Measurements from ENCODE around the gene ADISSP.

Gene ADISSP

DNA sequence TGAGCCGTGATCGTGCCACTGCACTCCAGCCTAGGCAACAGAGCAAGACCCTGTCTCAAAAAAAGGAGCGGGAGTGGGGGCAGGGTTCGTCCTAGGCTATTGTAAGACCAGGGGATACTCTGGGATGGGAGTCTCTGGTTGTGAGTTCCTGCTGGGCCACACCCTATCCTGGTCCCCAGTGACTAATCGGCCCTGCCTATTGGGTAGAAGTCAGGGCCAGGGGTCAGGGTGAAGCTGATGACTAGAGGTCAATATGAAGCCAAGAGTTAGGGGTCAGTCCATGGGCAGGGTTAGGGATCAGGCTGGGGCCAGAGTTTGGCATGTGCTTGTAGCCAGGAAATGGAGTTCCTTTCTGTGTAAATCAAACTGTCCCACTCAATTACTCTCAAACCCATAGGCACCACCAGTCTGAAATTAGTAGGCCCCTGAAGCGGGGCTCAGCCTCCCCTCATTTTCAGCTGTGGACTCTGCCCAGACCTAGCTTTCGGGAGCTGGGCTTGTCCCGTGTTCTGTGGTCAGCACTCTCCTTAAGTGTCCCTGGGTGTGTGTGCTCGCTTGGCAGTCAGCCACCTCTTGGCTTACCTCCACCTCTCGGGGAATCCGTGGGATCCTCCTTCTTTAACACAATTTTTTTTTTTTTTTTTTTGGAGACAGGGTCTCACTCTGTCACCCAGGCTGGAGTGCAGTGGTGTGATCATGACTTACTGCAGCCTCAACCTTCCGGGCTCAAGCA is 33.3 kb downstream of the ADISSP start:
- DNase-seq: no peak

DNA sequence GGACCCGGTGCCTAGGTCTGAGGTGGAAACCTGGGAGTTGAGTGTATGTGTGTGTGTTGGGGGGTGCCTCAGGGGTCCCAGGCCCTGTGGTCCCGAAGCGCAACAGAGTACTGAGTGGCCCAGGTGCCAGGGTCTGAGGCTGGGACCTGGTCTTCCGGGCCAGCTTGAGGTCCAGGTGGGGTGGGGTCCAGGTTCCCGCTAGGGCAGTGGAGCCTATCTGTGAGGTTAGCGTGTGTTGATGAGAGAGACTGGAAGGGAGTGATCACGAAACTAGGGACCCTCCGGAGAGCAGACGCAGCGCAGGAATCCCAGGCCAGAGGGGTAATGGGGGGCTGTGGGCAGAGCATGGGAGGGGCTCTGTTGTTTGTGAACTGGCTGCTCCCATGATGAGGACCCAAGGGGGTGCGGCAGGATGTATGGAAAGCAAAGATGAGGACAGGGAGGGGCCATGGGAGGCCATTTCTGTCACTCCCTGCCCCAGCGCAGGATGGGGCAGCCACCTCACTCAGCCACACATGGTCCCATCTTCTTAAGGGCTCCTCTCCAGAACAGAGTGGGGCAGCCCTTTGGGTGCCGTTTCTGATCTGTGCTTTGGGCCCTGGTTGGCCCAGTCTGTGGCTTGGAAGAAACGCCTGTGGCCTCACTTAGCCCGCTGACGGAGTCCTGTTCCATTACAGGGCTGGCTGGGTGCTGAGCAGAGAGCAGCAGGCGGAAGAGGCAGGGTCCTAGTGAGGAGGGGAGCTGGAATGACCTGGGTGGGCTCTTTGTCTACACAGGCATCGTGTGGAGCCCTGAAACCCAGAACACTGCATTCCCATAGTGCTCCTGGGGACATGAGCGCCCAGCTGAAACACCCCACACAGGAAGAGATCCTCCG is 34.2 kb downstream of the ADISSP start:
- DNase-seq: no peak

DNA sequence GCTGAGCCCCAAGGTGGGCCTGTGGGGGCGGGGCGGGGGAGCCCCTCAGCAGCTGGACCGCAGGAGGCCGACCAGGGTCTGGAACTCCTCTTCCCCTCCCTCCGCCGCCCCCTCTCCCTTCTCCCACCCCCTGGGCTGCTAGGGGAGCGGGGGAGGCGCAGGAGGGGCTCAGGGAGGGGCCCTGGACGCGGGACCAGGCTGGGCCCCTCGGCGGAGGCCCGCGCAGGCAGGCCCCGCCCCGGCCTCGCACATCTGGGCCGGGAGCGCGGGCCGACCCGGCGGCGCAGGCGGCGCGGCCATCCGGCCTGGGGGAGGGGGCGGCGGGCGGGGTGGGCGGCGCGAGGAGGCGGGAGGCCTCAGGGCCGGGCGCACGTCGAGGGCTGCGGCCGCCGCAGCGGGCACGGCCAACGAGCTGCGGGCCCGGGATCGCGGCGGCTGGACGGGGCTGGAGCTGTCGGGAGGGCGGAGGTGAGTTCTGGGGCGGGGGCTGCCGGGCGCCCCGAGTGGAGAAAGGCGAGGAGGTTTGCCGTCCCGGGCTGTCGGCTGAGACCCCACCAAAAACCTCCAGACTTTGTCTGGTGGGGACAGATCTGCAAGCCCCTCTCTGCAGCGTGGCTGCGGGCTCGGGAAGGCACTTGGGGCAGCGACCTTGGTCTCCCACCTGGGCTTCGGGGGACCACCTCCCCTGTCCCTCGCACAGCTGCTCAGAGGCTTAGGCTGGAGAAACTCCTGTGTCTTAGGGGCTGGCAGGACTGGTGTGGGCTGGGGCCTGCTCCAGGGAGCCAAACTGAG is 35.0 kb downstream of the ADISSP start, which contains the start of gene HSPA12B:
TSS of gene HSPA12B (plus strand) at position 359 of the 792 bp plus-strand sequence. CDS start 5,990 bp downstream, outside the sequence.
- DNase-seq: no peak

DNA sequence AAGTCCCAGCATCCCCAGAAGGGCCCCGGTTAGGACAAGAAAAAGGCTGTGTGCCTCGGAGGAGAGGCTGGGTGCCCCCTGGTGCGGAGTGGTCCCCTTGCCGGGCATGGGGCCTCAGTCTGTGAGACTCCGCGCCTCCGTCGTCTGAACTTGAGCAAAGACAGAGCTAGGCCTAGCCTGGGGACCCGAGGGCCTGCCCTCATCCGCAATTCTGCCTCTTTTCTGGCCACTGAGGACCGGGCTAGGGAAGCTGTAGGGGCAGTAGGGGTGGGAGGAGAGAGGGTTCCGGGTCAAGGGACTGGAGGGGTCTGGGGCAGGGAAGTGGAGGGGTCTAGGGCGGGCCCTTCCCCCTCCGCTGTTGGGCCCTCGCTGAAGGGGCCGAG is 35.6 kb downstream of the ADISSP start:
- DNase-seq: no peak

DNA sequence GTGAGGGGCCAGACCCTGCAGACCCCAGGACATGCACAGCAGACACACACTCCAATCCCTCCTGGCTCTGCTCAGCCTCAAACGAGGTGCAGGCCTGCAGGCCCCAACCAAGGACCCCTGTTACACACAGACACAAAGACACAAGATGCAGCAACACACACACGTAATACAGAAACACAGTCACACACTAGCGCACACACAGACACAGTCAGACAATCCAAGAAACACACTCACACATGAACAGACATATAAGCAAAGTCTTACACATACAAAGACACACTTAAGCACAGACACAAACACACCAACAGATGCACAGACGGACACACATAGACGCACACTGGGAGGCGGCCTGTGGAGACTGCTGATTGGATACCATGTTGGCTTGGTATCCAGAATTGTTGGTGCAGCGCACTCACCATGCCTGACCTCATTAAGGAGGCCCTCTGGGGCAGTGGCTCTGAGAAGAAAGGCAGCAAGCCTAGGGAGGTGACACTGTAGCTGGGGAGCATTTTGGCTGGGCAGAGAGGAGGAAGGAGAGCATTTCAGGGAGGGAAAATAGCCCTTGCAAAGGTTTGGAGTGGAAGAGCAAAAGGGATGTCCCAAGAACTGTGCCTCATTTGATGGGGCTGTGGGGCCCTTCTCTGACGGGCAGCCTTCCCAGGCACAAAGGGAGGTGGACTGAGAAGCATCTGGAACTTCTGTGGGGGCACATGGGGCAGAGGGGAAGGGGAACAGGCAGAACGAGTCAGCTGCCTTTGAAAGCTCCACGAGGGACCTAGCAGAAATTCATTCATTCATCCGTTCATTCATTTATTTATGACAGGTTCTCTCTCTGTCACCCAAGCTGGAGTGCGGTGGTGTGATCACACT is 36.5 kb downstream of the ADISSP start:
- no peak for DNase-seq

DNA sequence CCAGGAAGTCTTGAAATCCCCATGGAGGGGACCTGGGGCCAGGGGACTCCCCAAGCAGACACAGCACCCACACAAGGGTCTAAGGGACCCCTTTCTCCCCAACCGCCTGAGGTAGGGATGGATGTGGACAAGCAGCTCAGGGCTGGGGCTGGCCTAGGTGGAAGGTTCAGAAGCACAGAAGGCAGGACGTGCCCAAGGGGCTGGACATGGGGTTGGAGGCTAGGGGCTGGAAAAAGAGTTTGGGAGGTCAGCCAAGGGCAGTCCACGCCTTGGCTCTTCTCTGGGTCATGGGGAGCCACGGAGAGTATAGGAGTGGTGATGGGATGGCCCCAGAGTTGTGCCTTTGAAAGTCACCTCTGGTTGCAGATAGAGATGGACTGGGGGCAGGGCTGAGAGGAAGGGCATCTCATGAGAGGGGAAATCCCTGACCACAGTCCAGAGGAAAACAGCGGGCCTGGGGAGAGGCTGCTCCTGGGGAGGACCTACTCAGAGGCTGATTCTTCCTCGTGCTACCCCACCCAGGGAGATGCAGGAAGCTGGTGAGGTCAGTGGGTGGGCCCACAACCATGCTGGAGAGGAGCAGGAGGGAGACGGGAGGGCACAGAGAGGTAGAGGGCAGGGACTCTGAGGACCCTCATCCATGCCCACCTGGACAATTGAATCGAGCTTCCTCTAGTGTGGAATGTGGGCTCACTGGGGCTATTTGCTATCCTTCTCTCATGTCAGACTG is 37.6 kb downstream of the ADISSP start:
- DNase-seq: no peak

DNA sequence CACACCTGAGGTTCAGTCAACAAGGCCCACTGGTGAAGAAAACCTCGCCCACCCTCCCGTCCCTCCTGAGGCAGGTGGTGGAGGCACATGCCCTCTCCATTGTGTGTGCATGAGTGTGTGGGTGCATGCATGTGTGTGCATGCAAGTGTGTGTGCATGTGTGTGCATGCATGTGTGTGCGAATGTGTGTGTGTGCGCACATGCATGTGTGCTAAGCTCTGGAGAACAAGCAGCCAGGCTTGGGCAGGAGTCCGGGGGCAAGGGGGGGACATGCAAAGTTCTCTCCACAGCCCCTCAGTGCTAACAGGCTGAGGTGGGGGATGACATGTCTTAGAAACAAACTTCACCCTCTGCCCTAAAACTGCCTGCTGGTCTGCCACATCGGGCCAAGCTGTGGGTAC is 38.2 kb downstream of the ADISSP start:
- DNase-seq: no peak

DNA sequence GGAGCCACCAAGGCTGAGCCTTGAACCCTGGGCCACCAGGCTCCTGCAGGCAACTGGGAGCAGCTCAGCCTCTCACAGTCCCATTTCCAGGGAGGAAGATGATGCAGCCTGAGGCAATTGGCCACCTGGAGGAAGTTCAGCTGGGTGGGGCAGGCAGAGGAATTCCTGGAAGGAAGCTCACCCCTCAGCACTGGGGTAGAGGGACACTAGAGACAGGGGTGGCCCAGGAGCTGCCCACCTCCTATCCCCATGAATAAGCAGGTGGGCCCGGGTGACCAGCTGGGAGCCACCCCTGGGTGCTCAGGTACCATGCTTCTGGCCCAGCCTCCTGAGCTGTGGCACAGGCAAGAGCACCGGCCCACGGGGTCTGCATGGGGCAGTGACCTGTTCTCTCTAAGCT is 38.7 kb downstream of the ADISSP start:
- no peak for DNase-seq

DNA sequence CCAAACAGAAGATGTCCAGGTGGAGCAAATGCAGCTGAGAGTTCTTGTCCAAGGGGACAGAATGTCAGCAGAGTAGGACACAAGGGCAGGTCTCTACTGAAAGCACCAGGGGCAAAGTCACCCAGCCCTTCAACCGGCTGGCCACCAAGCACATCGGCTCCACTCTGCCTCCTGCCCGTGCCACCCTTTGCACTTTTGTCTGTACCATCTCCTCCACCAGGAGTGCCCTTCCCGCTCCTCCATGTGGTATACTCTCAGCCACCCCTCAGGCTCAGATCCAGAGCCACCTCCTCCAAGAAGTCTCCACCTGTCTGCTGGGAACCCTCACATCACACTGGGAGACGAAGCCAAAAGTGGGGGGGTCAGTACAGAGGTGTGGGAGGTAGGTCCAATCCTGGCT is 39.2 kb downstream of the ADISSP start:
- DNase-seq: no peak

DNA sequence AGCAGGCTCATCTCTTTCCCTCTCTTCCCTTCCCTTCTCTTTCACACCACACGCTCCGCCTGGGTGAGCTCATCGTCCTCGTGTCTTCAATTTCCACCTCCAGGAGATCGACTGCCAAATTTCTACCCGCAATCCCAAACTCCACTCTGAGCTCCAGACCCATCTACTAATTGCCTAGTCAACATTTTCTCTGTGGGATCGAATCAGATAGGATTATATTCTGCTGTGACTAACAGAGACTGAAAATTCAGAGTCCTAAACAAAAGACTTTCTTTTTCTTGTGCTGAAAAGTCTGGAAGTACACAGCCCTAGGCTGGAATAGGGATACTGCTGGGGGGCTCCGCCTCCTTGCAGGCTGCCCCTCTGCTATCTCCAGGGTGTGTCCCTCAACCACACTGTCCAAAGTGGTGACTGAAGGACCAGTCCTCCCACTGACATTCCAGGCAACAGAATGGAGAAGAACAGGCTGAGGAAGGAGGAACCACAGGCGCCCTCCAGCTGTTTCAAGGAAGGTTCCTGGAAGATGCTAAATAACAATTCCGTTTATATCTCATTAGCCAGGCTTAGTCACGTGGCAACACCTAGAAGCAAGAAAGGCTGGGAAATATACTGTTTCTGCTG is 40.0 kb downstream of the ADISSP start:
- no peak for DNase-seq

DNA sequence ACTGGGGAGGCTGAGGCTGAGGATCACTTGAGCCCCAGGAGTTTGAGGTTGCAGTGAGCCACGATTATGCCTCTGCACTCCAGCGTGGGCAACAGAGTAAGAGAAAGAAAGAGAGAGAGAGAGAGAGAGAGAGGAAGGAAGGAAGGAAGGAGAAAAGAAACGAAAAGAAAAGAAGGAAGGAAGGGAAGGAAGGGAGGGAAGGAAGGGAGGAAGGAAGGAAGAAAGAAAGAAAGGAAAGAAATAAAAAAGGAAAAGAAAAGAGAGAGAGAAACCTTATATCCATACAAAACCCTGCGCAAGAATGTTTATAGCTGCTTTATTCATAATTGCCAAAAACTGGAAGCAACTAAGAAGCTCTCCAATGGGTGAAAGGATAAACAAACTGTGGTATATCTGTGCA is 43.2 kb downstream of the ADISSP start:
- DNase-seq: no peak

DNA sequence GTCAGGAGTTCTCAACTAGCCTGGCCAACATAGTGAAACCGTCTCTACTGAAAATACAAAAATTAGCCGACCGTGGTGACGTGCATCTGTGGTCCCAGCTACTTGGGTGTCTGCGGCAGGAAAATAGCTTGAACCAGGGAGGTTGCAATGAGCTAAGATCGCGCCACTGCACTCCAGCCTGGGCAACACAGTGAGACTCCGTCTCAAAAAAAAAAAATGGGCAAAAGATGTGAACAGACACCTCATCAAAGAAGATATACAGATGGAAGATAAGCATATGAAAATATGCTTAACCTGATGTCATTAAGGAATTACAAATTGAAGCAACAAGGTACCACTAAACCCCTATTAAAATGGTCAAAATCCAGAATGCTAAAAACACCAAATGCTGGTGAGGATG is 44.3 kb downstream of the ADISSP start:
- no peak for DNase-seq

DNA sequence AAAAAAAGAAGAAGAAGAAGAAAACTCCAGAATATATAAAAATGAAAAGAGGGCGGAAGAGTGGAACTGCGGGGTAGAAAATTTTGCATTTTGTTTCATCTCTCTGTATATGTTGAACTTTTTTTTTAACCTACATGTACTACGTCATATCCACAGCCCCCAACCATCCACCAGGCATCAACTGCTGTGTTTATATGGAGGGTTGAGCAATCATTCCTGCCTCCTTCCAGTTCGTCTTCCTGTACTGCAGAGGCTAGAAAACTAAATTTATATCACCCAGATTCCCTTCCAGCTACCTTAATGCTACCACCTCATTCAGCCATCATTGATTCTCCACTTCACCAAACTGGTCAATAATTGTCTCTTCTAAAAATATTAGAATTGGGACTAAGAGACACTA is 45.6 kb downstream of the ADISSP start:
- DNase-seq: no peak

DNA sequence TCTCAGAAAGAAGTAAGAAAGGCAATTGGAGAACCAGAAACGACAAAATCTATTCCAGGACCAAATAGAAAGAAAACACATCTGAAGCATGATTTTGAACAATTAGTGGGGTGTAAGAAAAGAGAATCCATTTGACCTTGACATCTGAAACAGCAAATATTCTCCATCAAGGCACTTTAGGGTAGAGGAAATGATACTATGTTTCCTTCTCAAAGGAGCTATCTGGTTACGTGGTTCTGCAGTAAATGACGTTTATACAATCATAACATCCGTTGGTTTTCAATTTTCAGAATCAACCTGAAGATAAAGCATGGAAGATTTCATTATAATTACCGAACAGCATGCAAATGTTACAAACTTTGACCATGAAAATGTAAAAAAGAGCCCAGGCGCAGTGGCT is 46.9 kb downstream of the ADISSP start:
- no peak for DNase-seq

DNA sequence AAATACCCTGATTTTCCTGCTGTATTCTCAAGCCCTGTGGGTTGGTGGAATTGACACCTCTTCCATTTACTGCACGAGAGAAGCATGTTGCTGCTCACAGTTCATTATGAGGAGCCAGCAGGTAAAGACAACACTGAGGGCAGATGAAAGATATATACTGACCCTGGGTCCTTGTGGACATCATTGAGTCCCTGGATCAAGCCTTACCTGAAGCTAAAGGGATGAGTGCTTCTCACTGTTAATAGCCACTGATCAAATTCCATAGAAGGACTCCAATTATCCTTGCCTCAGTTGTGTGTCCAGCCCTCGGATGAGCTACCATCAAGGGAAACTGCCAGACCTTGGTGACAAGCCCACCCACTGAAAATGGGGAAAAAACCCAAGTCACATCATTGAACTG is 47.5 kb downstream of the ADISSP start:
- DNase-seq: no peak

DNA sequence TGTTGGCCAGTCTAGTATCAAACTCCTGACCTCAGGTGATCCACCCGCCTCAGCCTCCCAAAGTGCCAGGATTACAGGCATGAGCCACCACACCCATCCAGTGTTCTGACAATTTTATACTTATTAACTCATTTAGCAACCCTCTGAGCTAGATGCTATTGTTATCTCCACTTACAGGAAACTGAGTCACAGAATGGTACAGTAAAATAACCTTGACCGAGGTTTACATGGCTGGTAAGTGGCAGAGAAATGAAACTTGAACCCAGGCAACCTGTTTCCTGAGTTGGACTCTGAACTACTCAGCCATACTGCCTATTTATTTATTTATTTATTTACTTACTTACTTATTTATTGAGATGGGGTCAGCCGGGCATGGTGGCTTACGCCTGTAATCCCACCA is 48.5 kb downstream of the ADISSP start:
- no peak for DNase-seq

DNA sequence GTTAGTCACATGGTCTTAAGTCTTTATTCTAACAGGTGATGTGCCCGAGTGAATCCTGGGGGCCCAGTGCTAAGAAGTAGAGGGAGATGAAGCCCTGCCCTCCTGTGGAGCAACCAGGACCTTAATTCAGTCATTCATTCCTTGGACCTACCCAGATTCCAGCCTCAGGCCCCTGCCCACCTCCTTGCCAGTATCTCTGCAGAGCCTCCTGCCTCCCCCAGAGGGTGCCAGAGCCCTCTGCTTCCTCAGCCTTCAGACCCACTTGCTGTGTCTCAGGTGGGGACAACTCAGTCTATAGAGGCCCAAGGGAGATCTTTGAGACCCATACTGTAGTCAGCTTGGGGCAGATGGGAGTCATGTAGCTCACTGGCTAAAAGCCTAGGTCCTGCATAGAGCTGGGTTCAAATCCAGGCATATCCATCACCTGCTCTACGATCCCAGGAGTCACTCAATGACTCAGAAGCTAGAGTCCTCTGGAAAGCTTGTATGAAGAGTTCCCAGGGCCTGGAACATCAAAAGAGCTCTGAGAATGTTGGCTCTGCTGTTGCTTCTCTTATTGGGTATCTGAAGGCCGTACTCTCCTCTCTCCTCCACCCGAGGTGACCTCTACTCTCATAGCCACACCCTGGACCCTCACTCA is 51.2 kb downstream of the ADISSP start:
- peak; percentile 29 for DNase-seq

DNA sequence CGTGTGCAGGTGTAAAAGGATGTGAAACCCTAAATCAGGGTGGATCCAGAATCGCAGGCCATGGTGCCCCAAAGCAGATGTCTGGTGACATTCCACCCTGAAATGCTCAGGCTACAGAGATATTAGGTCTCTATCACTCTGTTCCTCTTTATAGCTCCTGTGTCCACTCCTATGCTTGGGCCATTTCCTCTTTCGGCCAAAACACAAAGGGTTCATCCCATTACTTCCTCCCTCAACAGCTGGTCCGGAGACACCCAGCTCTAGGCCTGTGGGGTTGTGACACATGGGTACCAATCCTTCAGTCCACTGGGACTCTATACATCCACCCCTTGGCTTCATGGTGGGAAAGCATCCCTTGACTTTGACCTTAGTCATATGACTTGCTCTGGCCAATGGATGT is 53.5 kb downstream of the ADISSP start:
- no peak for DNase-seq

DNA sequence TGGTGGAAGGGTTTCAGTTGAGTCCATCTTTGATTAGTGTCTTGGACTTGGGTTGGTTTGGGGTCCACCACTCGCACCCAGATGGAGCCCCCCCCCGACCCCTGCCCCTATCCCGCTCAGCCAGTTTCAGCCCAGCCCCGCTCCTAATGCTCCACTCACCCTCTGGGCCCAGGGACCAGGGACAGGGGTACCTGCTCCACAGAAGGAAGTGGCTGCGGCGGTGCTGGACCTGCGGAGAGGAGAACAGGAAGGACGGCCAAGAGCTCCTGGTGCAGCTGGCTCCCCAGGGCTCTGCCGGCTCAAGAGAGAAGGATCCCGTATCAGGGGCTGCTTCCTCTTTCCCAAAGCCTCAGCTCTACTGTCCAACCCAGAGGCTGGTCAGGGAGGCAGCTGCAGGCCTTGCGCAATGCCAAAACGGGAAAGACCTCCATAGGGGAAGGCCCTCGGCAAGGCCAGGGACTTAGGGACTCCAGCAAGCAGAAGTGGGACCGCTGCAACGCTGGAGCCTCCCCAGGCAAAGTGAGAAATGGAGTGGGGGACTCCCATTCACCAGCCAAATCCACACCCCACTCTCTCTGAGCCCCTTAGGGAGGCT is 55.2 kb downstream of the ADISSP start, which contains the start of gene SIGLEC1:
TSS of gene SIGLEC1 (minus strand) at position 322 of the 595 bp plus-strand sequence. CDS start 5,472 bp downstream, outside the sequence.
- DNase-seq: no peak

DNA sequence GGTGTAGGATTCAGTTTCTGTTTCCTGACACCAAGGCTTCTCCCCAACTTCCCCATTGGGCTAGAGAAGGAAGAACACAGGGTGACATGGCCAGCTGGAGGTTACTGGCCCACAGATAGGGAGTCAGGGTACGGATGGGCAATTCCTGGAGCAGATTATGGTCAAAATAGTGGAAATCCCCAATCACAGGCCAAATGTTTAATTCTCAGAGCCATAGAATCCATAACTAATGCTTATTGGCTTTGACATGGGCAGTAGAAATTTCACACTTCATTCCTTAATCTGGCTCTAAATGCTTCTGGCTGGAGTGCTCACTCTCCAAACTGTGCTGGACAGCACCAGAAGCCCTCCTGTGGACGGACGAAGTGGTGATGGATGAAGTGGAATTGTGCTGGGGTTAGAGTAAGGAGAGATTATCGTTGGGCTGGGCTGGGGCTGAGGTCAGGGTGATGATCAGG is 56.0 kb downstream of the ADISSP start:
- DNase-seq: no peak

All from CD4-positive, alpha-beta T cell treated with Interleukin-17A for 4 hours (primary cell).